HG02970 (cell line): Measurements from ENCODE around the gene ADRM1.

Experiments
- ATAC-seq: cut with Tn5 transposase; IDR thresholded peaks from one replicate; pipeline ENCODE4 v1.9.1; 2021; ENCODE audit warnings: mild to moderate bottlenecking, moderate library complexity, moderate number of reproducible peaks; ENCODE audit not compliant: unreplicated experiment, low FRiP score

The ADRM1 gene

GRCh38 chr20:62302341-62303061 lies at the start of gene ADRM1:
ADRM1 (plus strand) TSS chr20:62302997; CDS start chr20:62303569, 572 bp downstream.
- ATAC-seq, result peak; percentile 88

DNA sequence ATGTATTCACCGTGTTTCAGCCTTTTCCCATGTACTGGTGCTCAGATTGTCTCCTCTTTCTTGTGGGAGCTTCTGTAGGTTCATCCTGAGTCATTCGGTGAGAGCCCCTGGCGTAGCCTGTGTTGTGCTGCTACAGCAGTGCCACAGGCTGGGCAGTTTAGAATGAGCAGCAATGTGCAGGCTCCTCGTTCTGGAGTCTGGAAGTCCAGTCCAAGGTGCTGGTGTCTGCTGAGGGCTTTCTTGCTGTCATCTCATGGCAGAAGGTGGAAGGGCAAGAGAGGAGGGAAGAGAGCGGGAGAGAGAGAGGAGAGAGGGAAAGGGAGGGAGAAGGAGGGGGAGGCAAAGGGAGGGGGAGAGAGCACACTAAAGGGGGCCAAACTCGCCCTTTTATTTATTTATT lies 49.4 kb upstream of the ADRM1 start:
- ATAC-seq, result no peak

DNA sequence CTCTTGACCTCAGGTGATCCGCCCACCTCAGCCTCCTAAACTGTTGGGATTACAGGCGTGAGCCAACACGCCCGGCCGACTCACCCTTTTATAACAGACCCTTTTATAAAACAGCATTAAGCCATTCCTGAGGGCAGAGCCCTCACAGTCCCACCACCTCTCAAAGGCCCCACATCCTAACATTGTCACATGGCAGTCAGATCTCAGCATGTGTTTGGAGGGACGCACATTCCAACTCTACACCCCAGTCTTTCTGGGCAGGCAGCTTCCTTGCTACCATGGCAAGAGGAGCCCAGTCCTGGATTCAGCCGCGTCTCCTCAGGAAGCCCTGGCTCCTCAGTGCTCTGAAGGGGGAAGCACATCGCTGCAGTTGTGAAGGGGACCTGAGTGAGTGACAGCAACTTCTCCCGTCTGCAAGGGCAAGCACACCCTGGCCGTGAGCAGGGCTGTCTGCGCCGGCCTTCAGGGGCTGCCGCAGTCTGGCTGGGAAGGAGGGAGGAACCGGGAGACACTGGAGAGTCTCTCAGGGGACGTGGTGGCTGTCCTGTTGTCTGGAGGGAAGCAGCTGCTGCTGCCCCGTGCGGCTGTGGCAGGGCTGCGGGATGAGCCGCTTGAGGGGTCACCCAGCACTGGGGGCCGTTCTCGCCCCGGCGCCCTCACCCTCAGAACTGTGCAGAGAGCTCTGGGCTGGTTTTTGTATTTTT lies 48.6 kb upstream of the ADRM1 start:
- ATAC-seq, result no peak

DNA sequence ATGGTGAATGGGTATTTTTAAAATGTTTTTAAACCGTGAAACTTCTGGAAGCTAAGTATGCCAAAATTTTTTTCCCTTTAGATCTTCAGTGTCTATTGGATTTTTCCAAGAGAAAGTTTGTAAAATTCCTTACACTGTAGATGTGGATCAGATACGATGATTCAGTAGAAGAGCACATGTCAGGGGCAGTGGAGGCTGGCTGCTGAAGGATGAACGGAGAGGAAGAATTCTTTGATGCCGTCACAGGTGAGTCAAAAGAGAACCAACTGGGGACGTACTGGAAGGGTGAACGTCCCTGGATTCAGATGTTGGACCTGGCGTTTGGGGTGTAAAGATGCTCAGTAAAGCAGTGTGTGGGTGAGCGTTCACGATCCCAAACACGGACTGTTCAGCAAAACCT lies 46.8 kb upstream of the ADRM1 start:
- no peak for ATAC-seq

DNA sequence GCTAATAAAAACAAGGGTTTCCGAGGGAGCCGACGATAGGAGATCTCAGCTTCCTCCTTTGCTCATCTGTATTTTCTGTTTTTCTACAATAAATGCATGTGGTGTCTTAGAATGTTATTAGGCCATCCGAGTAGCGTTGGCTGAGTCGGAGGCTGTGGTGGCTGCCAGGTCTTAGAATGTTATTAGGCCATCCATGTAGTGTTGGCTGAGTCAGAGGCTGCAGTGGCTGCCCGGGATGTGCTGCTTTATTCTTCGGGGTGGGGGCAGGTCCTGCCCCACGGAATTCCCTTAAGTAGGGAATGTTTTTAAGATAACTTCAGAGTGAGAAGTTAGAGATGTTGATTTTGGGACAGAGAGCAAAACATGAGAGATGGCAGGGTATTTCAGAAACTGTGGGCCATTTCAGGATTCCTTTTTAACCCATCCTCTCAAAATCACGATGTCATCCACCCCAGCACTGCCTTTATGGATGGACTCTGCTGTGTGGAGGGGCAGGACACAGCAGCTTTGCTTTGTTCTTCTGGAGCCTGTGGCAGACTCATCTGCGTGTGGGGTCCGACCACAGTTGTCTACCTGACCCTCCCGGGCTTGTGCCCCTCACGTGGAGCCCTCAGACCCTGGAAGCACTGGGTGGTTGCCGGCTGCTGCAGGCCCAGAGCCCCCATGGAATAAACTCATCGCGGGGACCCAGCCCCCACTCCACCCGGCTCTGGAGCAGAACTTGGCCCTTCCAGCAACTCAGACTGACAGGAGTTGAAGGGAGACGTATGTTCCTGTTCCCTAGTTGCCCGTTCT lies 44.1 kb upstream of the ADRM1 start:
- no peak for ATAC-seq

DNA sequence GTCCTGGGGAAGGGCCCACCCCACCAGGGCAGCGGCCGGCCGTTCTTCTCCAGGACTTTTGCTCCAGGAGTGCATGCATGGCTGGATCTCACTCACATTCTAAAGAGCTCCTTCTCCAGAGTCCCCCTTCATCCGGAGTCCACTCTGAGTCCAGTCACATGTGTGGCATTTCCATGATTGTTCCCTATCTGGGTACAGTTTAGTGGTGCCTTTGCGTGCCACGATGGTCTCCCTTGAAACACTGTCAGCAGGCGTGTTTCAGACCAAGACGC lies 43.6 kb upstream of the ADRM1 start:
- ATAC-seq, result no peak

DNA sequence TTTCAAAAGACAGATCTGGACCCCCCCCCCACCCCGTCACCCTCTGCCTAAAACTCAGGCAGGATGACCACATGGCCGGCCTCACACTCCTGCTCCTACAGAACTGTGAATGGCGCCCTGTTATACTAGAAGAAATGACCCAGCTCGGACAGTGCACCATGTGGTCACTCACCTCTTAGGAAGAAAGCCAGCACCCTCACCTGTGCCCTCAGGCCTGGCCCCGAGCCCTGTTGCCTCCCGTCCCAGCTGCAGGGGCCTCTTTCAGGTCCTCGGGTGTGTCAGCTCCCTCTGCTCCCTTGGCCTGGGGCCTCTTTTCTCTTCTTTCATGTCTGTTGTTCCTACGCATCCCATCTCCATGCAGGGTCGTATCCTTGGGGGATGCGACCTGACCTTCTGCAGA lies 40.7 kb upstream of the ADRM1 start:
- no peak for ATAC-seq

- no peak for ATAC-seq
Measured at GRCh38 chr20:62263396-62263795, 39.4 kb upstream of the ADRM1 start.

DNA sequence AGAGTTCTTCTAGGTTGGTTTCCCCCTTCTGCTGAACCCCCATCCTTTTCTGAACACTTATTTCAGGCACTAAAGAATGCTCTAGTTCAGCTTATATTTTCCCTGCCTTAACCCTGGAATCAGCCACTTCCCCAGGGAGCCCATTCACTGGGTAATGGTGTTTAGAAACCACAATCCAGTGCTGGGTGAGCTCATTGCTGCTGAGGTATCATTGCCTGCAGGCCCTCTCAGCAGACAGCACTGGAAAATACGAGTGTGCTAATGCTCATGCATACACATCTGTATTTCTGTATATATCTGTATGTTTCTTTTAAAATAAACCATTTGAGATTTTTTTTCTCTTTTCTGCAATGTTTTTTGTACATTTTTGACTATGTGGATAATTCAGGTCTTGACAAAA lies 37.4 kb upstream of the ADRM1 start:
- ATAC-seq, result no peak

DNA sequence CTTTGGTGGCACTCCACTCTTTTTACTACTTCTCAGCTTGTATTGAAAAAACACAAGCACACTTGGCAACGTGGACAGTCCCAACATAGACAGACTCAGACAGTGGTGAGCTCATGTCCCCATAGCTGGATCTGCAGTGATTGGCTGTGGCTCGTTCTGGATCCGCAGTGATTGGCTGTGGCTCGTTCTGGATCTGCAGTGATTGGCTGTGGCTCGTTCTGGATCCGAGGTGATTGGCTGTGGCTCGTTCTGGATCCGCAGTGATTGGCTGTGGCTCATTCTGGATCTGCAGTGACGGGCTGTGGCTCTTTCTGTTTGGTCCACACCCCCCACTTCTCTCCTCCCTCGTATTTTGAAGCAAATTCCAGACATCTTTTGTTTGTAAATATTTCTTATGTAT lies 36.5 kb upstream of the ADRM1 start:
- no peak for ATAC-seq

- no peak for ATAC-seq
Measured at GRCh38 chr20:62266851-62267250, 35.9 kb upstream of the ADRM1 start.

- no peak for ATAC-seq
Measured at GRCh38 chr20:62267543-62267942, 35.3 kb upstream of the ADRM1 start.

GRCh38 chr20:62268228-62268900 lies 34.4 kb upstream of the ADRM1 start:
- no peak for ATAC-seq

GRCh38 chr20:62269378-62269777 lies 33.4 kb upstream of the ADRM1 start:
- no peak for ATAC-seq

DNA sequence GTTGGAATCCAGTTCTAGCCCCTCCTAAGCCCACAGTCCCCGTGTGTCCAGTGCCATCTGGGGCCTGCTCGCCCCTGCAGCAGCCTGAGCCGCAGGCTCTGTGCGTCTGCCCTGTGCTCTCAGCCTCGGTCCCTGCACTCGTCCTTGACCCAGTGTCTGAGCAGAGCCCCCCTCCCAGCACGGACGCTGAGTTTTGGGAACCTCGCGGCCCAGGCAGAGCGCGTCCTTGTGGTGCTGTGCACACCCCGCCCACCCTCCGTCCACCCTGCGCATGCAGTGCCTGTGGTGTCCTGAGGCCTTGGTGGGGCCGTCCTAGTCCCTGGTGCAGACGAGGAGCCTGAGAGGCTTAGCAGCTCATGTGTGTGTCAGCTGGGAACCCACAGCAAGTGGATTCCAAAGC lies 32.9 kb upstream of the ADRM1 start:
- no peak for ATAC-seq

DNA sequence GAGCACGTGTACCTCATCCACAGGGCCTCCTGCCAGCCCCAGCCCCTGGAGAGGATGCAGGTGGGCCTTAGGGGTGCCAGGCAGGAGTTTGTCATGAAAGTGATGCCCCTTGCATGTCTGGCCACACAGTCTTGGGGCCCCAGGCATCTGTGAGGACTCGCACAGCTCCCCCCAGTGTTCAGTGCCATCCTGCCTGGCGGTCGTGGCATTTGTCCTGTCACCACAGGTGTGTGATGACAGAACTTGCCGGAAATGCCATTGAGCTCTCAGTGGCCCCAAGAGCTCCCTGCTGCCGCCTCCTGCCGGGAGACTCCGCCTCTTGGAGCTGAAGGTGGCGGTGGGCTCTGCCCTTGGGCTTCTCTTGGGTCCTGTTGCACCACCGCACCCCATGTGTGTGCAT lies 30.6 kb upstream of the ADRM1 start:
- no peak for ATAC-seq

- no peak for ATAC-seq
Measured at GRCh38 chr20:62273416-62273815, 29.4 kb upstream of the ADRM1 start.

- no peak for ATAC-seq
Measured at GRCh38 chr20:62274332-62274950, 28.4 kb upstream of the ADRM1 start.

GRCh38 chr20:62275219-62275618 lies 27.6 kb upstream of the ADRM1 start:
- no peak for ATAC-seq

- ATAC-seq, result no peak
Measured at GRCh38 chr20:62276439-62276838, 26.4 kb upstream of the ADRM1 start.

- no peak for ATAC-seq
Measured at GRCh38 chr20:62277253-62277652, 25.5 kb upstream of the ADRM1 start.
